ENCODE measurements around the gene FOSL1. TPM values are rescaled to one million over a fixed set of nuclear protein-coding genes. Genes with fewer than 3 reads are reported as not detected.
A peak's percentile ranks its signal among the peaks of the same experiment; 100 is the strongest.

The FOSL1 gene
- total and polyA plus RNA-seq, 2 of the 13 experiments (the other 11 are each of a cell fraction or from before 2014, with no cell fraction given): 4.0 to 4.1 TPM

- TF ChIP-seq THAP9 (CRISPR knock-in tag; IDR thresholded peaks at IDR 0.05; ENCODE audit: borderline replicate concordance) (peak; percentile 20; the same call in 1 of the 2 replicates), GABPB1 (CRISPR knock-in tag; IDR thresholded peaks at IDR 0.05) (peak; percentile 87), ZBTB34 (CRISPR knock-in tag; IDR thresholded peaks at IDR 0.05) (no peak), E2F1 (CRISPR knock-in tag; IDR thresholded peaks at IDR 0.05) (0 out of 2 replicates have a peak, but pooled peaks have one; percentile 51), PCBP2 (optimal IDR thresholded peaks at IDR 0.05; ENCODE audit: low read depth, low read length, poor library complexity, severe bottlenecking) (no peak), ZFYVE20 (CRISPR knock-in tag; IDR thresholded peaks at IDR 0.05; ENCODE audit: borderline replicate concordance, low read depth) (no peak), ZNF652 (CRISPR knock-in tag; IDR thresholded peaks at IDR 0.05; ENCODE audit: borderline replicate concordance, low read depth) (no peak), ZNF225 (CRISPR knock-in tag; IDR thresholded peaks at IDR 0.05) (no peak), TCF7L2 (IDR thresholded peaks at IDR 0.05; ENCODE audit: low read depth, low read length) (no peak), NFE2L1 (CRISPR knock-in tag; IDR thresholded peaks at IDR 0.05; ENCODE audit: borderline replicate concordance) (no peak), GFI1 (CRISPR knock-in tag; IDR thresholded peaks at IDR 0.05; ENCODE audit: borderline replicate concordance) (no peak), ZKSCAN5 (CRISPR knock-in tag; IDR thresholded peaks at IDR 0.05) (no peak), SP2 (CRISPR knock-in tag; IDR thresholded peaks at IDR 0.05) (no peak), ZBTB25 (CRISPR knock-in tag; IDR thresholded peaks at IDR 0.05) (no peak), SKIL (CRISPR knock-in tag; IDR thresholded peaks at IDR 0.05; ENCODE audit: borderline replicate concordance) (peak; percentile 71), SP5 (CRISPR knock-in tag; IDR thresholded peaks at IDR 0.05; ENCODE audit: borderline replicate concordance, low read depth) (peak; percentile 85), MAX (IDR thresholded peaks at IDR 0.05) (peak; percentile 84), ZNF3 (CRISPR knock-in tag; IDR thresholded peaks at IDR 0.05) (no peak)
Measured at GRCh38 chr11:65873318-65874156, 26.7 kb downstream of the FOSL1 start (continued).
